ENCODE data around the gene STRA8.

GRCh38 chr7:135251496-135252391 lies 18.1 kb downstream of the STRA8 start:
- TF ChIP-seq, protein P1, sequence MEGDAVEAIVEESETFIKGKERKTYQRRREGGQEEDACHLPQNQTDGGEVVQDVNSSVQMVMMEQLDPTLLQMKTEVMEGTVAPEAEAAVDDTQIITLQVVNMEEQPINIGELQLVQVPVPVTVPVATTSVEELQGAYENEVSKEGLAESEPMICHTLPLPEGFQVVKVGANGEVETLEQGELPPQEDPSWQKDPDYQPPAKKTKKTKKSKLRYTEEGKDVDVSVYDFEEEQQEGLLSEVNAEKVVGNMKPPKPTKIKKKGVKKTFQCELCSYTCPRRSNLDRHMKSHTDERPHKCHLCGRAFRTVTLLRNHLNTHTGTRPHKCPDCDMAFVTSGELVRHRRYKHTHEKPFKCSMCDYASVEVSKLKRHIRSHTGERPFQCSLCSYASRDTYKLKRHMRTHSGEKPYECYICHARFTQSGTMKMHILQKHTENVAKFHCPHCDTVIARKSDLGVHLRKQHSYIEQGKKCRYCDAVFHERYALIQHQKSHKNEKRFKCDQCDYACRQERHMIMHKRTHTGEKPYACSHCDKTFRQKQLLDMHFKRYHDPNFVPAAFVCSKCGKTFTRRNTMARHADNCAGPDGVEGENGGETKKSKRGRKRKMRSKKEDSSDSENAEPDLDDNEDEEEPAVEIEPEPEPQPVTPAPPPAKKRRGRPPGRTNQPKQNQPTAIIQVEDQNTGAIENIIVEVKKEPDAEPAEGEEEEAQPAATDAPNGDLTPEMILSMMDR (IDR thresholded peaks at IDR 0.05) = no peak
- TF ChIP-seq POLR2A (IDR thresholded peaks at IDR 0.05) = no peak
